HG03060 (cell line): ENCODE measurements around the gene AJM1.

Experiments
- ATAC-seq: cut with Tn5 transposase; IDR thresholded peaks from one replicate; pipeline ENCODE4 v1.9.1; 2021; ENCODE audit warnings: low read depth, moderate number of reproducible peaks; ENCODE audit not compliant: unreplicated experiment

AJM1 gene

GRCh38 chr9:136807281-136808074 is 34.8 kb upstream of the AJM1 start, which contains the start of gene RABL6:
Gene RABL6 (plus strand): TSS chr9:136807948. CDS start chr9:136808197, 249 bp downstream.
- peak; percentile 37 for ATAC-seq

GRCh38 chr9:136808075-136808805 is 34.0 kb upstream of the AJM1 start:
- no peak for ATAC-seq

- no peak for ATAC-seq
These were observed 33.5 kb upstream of the AJM1 start for GRCh38 chr9:136808806-136809158.

GRCh38 chr9:136814725-136815421 is 27.4 kb upstream of the AJM1 start:
- no peak for ATAC-seq

GRCh38 chr9:136815422-136815782 is 26.9 kb upstream of the AJM1 start:
- ATAC-seq, result no peak

DNA sequence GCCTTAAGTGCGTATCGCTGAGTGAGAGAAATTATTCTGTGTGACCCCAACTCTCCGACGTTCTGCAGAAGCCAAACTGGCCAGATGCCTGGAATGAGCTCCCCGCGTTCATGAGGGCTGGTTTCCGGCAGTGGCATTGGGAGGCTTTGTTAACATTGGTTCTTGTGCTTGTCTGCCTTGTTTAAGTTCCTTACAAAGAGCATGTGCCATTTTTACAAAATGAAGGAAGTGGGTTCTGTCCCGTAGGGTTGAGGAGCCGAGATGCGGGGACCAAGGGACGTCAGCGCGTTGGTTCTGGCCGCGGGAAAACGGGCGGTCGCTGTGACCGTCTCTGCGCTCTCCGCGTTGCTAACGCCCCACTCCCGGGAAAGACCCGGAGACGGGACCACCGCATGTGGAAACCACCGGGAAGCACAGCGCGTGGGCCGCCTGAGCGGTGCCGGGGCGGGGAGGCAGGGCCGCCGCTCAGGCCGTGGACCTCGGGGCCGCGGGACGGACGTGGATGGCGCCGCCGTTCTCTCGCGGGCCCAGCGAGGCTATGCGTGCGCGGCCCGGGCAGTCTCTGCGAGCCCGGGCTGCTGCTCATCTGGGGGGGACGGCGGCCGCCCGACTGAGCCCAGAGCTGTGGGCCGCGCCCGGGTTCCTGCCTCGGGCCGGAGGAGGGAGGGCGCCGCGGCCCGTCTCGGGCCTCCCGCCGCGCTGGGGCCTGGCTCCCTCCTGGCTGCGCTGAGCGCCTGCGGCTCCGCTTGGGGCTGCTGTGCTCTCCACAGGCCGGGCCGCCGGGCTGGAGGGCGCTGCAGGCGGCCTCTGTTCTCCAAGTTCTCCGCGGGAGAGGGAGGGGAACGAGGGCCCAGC is 21.1 kb upstream of the AJM1 start:
- no peak for ATAC-seq

DNA sequence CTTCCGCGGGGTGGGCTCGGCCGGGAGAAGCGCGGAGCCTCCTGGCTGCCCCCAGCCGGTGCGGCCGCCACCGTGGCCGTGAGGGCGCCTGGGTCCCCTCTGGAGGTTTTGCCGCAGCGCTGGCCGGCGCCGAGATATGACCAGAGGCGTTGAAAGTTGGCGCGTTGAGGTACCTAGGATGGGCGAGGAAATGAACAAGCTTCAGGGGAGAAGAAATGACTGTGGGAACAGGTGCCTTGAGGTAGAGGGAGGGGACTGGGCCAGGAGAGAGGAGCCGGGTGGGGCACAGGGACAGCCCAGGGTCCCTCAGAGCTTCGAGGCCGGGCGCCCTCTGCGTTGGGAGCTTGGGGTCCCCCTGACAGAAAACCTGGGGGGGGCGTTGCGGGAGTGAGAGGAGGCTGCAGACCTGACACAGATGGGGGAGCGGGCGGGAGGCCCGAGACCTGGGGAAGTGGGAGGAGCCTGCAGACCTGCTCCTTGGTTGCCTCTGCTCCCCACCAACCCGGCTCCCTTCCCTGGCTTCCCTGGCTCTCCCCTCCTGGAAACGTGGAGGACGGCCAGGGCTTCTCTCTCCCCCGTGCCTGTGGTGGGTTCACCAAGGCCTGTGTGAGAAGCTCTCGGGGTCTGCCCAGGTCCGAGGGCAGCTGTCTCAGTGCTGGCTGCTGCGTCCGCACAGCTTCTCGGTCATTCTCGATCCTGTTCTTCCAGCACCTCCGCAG is 20.3 kb upstream of the AJM1 start:
- no peak for ATAC-seq

GRCh38 chr9:136823136-136824046 is 18.9 kb upstream of the AJM1 start:
- ATAC-seq, result no peak

- no peak for ATAC-seq
These were observed 17.6 kb upstream of the AJM1 start for GRCh38 chr9:136824496-136825225.

DNA sequence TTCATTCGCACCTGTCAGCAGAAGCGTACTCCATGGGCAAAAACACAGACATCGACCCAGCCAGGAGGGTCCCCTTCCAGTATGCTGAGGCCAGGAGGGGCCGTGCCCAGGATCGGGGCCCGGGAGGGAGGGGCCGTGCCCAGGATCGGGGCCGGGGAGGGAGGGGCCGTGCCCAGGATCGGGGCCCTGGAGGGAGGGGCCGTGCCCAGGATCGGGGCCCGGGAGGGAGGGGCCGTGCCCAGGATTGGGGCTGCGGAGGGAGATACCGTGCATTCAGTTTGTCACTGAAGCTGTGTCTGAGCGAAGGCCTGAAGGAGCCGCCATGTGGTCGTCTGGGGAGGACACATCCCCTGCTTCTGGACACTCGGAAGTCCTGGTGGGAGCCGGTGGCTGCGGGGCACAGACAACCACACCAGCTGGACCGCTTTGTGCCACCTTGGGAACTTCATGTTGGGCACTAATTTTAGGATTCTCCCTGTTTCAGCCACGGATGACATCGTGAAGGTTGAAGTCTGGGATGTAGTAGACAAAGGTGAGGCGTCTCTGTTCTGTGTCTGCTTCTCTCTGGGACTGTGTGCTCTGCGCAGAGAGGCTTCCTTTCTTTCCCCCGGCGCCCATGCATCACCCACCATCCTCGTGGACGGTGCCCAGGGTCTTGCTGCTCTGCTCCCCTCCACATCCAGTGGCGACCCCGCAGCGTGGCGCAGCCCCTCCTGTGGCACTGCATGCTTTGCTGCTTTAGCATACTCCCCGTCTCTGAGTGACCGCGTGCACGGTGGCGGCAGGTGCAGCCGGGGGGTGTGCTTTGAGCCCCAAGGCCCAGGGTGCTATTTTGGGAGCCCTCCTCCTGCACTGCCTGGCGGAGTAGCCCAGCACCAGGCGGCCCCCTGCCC is 16.7 kb upstream of the AJM1 start:
- ATAC-seq, result no peak

DNA sequence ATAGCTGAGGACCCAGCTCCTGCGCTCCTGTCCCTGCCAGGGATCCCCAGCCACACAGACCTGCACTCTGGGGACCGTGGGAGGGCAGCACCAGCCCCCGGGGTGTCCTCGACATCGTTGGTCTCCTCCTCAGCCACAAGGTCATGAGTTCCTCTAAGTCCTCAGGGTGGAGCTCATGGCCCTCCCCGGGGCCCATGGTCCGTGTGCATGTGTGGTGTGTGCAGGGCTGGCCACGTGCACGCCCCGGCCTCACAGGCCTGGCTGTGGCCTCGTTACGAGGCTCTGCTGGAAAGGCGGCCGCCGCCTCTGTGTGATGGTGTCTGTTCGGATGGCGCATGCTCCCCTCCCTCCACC is 16.1 kb upstream of the AJM1 start:
- ATAC-seq, result no peak

GRCh38 chr9:136826703-136827582 is 15.3 kb upstream of the AJM1 start:
- ATAC-seq, result no peak

GRCh38 chr9:136827794-136828473 is 14.3 kb upstream of the AJM1 start:
- ATAC-seq, result no peak

- ATAC-seq, result no peak
These were observed 13.7 kb upstream of the AJM1 start for GRCh38 chr9:136828474-136829140.

- no peak for ATAC-seq
These were observed 12.9 kb upstream of the AJM1 start for GRCh38 chr9:136829412-136829811.
